Measurements from ENCODE around the gene CMIP.

The CMIP gene

GRCh38 chr16:81696961-81697615 lies 252.5 kb downstream of the CMIP start:
- TF ChIP-seq GATA2 (IDR thresholded peaks at IDR 0.05; ENCODE audit: low read depth, low read length) (no peak), GATA3 (IDR thresholded peaks at IDR 0.05; ENCODE audit: low read depth, low read length) (no peak)

DNA sequence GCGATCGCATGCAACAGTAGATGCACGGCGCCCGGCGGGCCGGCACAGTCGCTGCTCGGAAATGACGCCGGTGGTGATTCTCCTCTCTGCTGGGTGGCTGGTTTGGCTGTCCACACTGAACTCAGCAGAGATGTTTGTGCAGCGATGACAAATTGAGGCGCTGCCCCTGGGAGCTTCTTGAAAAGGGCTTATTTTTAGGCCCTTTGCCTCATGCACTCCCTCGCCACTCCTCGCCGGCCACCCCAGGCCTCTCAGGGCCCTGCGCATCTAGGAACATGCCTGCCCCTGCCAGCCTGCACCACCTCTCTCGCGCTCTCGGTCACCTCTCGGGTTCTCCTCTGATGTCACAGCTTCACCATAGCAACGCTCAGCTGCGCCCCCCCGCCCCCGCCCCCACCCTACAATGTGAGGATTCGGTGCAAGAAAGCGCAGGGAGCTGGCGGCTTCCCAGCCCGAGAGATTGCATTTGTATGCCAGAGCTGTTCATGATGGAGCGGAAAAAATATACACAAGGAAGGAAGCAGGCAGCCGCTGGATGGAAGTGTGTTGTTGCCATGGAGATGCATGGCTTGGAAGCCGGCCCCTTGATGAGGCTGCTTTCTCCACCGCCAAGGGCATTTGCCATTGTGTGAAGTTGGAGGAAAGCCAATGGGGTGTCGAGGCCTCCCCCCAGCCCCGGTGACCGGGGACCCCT lies 253.2 kb downstream of the CMIP start:
- TF ChIP-seq GATA3 (IDR thresholded peaks at IDR 0.05; ENCODE audit: low read depth, low read length) (no peak), GATA2 (IDR thresholded peaks at IDR 0.05; ENCODE audit: low read depth, low read length) (no peak)

DNA sequence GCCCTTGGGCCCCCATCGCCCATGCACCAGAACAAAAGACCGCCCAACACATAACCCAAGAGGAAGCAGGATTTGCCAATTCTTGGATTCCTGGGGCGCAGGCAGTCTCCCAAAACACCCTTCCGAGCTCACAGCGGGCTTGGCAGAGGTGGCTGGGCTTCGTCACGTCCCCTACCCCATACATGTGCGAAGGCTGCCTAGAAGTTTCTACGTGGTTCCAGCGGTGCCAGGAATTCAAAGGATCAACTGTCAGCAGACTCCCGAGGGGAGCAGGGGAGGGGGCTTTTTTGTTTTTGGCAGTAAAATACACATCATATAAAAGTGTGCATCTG lies 253.7 kb downstream of the CMIP start:
- no peak for TF ChIP-seq GATA3 (IDR thresholded peaks at IDR 0.05; ENCODE audit: low read depth, low read length)
- TF ChIP-seq GATA2 (IDR thresholded peaks at IDR 0.05; ENCODE audit: low read depth, low read length), result no peak

DNA sequence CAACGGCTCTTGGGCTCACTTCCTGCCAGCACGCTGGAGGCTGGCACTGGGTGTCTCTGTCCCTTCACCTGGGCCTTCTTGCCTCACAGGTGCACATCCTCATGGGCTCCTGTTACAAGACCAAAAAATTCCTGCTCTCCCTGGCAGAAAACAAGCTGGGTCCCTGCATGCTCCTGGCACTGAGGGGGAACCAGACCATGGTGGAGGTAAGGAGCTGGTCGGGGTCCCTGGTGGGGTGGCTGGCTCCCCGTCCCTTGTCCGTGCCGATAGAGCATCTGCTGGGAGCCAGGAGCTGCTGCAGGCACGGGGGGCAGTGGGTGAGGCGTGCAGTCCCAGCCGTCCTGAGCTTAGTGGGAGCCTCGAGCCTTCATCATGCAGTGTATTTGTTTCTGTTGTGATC lies 255.0 kb downstream of the CMIP start:
- TF ChIP-seq GATA2 (IDR thresholded peaks at IDR 0.05; ENCODE audit: low read depth, low read length), result no peak
- no peak for TF ChIP-seq GATA3 (IDR thresholded peaks at IDR 0.05; ENCODE audit: low read depth, low read length)

DNA sequence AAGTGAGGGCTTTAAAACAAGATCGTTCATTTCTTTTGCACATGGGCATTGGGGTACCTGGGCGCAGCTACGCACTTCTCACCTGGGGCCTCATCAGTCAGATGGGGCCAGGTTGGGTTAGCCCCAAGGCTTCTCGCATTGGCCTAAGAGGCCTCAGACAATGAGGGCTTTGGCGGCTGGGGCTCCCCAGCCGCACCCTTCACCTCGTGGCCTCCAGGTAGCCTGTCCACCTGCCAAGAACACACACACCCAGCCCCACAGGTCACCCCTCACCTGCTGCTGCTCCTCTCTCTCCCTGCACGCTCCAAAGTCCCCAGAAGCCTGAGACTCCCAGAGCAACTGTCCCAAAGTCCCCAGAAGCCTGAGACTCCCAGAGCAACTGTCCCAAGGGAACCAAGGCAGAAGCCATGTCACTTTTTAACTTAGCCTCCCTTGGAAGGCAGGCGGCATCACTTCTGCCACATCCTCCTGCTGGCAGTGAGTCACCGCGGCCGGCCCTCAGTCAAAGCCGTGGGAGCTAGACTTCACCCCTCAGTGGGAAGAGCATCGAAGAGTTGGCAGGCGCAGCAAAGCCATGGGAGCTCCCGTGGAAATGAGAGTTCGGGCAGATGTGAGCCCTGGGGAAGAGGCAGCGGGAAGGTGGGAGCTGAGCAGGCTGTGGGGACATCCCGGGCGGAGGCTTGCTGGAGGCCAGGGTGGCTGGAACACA lies 255.6 kb downstream of the CMIP start:
- no peak for TF ChIP-seq GATA2 (IDR thresholded peaks at IDR 0.05; ENCODE audit: low read depth, low read length)
- no peak for TF ChIP-seq GATA3 (IDR thresholded peaks at IDR 0.05; ENCODE audit: low read depth, low read length)

DNA sequence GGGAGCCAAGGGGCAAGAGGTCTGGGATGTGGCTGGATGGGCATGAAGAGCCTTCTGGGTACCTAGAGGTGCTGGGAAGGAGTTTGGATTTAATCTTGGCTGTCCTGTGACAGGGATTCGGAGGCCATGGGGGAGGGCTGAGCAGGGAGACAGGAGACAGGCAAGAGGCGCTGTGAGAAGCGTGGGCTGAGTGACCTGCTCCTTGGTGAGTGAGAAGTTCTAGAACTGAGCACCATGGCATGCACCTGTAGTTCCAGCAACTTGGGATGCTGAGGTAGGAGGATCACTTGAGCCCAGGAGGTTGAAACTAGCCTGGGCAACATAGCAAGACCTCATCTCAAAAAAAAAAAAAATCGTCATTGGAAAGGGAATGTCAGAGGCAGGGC lies 256.2 kb downstream of the CMIP start:
- TF ChIP-seq GATA3 (IDR thresholded peaks at IDR 0.05; ENCODE audit: low read depth, low read length) (no peak), GATA2 (IDR thresholded peaks at IDR 0.05; ENCODE audit: low read depth, low read length) (no peak)

- TF ChIP-seq GATA2 (IDR thresholded peaks at IDR 0.05; ENCODE audit: low read depth, low read length) (no peak), GATA3 (IDR thresholded peaks at IDR 0.05; ENCODE audit: low read depth, low read length) (no peak)
Measured at GRCh38 chr16:81701296-81701970, 256.8 kb downstream of the CMIP start.

DNA sequence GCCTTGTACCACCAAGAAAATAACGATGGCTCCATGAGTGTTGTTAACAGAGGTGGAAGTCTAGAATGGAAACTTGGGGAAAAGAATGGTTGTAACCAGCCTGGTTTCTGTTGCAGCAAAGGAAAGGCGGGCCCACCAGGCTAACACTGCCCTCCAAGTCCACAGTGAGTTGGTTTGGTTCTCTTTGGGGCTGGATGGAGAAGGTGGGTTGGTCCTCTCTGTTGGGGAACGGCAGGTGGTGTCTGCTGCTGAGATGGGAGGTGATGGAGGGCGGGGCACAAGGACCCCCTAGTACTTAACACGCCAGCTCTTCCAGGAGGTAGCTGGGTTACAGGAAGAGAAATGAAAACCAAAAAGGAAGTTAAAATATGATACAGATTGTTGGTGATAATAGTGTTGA lies 257.9 kb downstream of the CMIP start:
- TF ChIP-seq GATA2 (IDR thresholded peaks at IDR 0.05; ENCODE audit: low read depth, low read length) (no peak), GATA3 (IDR thresholded peaks at IDR 0.05; ENCODE audit: low read depth, low read length) (no peak)

DNA sequence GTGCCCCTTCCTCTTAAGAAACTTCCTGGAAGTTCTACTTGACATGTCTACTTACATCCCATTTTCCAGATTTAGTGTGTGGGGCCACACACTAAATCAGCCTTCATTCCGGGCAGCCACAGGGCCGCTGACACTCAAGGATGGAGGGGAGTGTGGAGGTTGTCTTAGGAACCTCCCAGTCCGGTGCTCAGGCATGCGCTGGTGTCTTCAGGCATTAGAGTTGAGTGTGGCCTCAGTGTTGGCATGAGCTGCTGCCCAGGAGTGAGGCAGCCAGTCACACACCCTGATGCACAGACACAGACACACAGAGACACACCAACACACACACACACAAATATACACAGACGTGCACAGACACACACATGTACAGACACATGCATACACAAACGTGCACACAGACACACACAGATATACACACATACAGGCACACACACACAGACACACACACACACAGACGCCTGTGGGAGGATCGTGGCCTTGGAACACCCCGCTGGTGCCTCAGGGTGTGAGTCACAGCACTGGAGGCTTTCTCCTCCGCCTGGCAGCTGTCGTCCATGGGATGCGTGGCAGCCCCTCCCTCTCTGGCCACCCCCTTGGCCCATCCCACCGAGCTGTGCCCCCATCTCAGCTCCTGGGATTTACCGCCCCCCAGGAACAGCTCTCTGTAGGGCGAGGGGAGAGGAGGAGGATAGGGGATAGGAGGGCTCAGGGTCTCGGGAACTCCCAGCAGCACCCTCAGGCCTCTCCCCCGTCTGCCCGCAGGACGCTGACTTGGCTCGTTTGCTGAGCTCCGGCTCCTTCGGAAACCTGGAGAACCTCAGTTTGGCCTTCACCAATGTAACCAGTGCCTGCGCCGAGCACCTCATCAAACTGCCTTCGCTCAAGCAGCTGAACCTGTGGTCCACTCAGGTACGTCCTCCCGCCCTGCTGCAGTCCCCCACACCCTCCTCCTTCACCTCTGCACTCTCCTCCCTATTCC lies 258.9 kb downstream of the CMIP start:
- no peak for TF ChIP-seq GATA3 (IDR thresholded peaks at IDR 0.05; ENCODE audit: low read depth, low read length)
- TF ChIP-seq GATA2 (IDR thresholded peaks at IDR 0.05; ENCODE audit: low read depth, low read length), result no peak

DNA sequence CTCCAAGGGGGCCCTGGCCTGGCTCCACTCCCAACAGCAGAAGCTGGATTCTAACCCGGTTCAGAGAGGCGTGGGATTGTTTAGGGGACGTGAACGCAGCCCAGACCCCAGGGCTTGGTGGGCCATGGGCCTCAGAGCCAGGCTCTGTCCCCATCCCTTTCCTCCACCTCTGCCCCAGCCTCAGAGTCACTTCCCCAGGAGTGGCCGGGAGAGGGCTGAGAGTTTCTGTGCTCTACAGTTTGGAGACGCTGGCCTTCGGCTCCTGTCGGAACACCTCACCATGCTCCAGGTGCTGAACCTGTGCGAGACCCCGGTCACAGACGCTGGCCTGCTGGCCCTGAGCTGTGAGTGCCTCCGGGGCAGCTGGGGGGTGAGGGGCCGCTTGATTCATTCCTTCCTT lies 260.7 kb downstream of the CMIP start:
- TF ChIP-seq GATA2 (IDR thresholded peaks at IDR 0.05; ENCODE audit: low read depth, low read length) (no peak), GATA3 (IDR thresholded peaks at IDR 0.05; ENCODE audit: low read depth, low read length) (no peak)

DNA sequence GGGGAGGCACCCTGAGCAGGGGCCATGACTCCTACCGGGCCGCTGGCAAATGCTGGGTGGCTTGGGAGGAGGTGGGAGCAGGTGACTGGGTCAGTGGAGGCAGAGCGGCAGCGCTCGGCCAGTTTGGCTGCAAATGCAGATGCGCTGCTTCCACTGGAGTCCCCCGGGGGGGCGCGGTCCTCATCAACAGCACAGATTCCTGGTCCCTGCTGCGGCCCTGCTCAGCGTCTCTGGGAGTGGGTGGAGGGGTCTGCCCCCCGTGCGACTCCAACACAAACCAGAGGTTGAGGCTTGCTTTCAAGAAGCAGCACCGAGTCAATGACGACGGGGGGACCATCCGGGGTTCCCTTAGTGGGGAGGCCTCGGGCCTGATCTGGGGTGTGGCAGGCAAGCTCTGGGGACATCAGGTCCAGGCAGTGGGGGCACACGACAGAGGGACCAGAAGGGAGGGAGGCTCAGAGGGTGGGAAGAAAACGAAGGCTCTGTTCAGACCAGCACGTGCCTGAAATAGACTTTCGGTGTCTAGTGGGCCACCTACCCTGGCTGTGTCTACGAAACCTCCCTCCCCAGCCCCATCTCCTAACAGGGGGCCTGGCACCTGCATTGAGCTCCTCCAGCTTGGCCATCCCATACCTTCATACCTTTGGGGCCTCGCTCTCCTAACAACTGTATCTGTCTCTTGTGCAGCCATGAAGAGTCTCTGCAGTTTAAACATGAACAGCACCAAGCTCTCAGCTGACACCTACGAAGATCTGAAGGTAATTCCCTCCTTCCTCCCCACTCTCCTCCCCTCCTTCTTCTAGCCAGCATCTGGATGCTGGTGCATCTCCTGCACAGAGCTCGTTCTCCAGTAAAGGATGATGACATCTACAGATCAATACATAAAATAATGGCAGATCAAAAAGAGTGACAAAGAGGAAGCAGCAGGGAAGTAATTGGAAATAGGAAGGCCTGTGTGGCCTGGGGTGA lies 262.0 kb downstream of the CMIP start:
- no peak for TF ChIP-seq GATA3 (IDR thresholded peaks at IDR 0.05; ENCODE audit: low read depth, low read length)
- TF ChIP-seq GATA2 (IDR thresholded peaks at IDR 0.05; ENCODE audit: low read depth, low read length), result no peak

All from SH-SY5Y (cell line).